HFFc6 (cell line): ENCODE results near the gene ABCC12. TPM values are rescaled to one million over a fixed set of nuclear protein-coding genes. Genes with fewer than 3 reads are reported as not detected.

ENCODE experiments used
- DNase-seq: peaks from one replicate; pipeline ENCODE4 v3.0.0-alpha.2; 2018
- H3K27ac Mint-ChIP-seq: 2 replicates; pipeline ENCODE4 v1.8.0; 2020; ENCODE audit warnings: mild to moderate bottlenecking, mixed read lengths
- H3K27me3 Mint-ChIP-seq: 2 replicates; pipeline ENCODE4 v1.8.0; 2021; ENCODE audit warnings: mild to moderate bottlenecking, moderate library complexity, mixed read lengths; ENCODE audit not compliant: insufficient read depth
- H3K36me3 Mint-ChIP-seq: 2 replicates; pipeline ENCODE4 v1.8.0; 2021; ENCODE audit warnings: low read depth, mixed read lengths
- H3K4me1 Mint-ChIP-seq: 2 replicates; pipeline ENCODE4 v1.8.0; 2020; ENCODE audit warnings: low read depth, mixed read lengths
- H3K4me3 Mint-ChIP-seq: 2 replicates; pipeline ENCODE4 v1.8.0; 2020; ENCODE audit warnings: mild to moderate bottlenecking, moderate library complexity, mixed read lengths
- H3K9me3 Mint-ChIP-seq: 2 replicates; pipeline ENCODE4 v1.8.0; 2020; ENCODE audit warnings: mild to moderate bottlenecking, mixed read lengths
- total RNA-seq, 6 experiments: library from RNA; stranded (reverse); fragmentation: NEBNext Ultra II Directional; extraction: Animal tissue kit (Norgen Biotek cat#: 25700); gene quantifications; 2 replicates in 1 of 6; 3 replicates in 5 of 6; pipeline ENCODE4 v1.2.3, GENCODE V29; 2021
- TF ChIP-seq, protein P1 (sequence below): fragments of 200-600 bp; sonication (generic); IDR thresholded peaks from 2 replicates; pipeline ENCODE4 v1.5.0; 2021; ENCODE audit warnings: antibody characterized with exemption, mild to moderate bottlenecking

Gene ABCC12
- total RNA-seq, 6 experiments from 2014 or later, result not detected

DNA sequence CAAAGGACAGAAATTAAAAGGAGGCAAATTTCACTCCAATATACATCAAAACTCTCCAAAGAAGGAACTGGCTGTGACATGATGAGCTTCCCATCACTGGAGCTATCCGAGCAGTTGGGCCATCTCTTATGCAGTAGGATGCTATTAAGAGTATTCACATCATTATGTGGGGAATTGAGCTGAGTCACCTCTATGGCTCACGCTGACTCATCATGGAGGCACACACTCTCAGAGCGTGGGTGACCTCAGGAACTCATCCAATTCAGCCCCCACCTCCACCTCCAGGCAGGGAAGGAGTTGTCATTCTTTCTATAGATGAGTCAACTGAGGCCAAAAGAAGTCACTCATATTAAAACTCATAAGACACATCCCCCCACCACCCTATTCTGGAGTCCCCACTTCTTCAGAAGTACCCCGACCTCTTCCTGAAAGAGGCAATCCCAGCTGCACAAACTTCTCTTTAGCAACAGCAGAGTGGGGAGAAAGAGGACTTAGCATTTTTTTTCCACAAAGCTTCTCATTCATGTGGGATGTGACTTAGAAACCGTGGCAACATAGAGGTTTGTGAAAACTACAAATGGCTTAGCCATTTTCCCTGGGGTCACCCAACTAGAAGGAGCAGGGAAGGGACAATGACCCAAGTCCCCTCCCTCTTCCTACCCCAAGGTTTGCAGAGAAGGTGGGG lies 32.5 kb downstream of the ABCC12 start:
- Mint-ChIP-seq H3K4me1 (peaks cover 75% of the 10 kb centered on the region), H3K27me3 (no peaks in the 10 kb centered on the region; the same call in 1 of the 2 replicates), H3K9me3 (no peaks in the 10 kb centered on the region; the same call in 1 of the 2 replicates), H3K27ac (peak overlapping the region; percentile 98), H3K36me3 (peaks cover 5% of the 10 kb centered on the region; the same call in 1 of the 2 replicates), H3K4me3 (peak overlapping the region; percentile 65)
- peak; percentile 98 for DNase-seq
- TF ChIP-seq, protein P1, sequence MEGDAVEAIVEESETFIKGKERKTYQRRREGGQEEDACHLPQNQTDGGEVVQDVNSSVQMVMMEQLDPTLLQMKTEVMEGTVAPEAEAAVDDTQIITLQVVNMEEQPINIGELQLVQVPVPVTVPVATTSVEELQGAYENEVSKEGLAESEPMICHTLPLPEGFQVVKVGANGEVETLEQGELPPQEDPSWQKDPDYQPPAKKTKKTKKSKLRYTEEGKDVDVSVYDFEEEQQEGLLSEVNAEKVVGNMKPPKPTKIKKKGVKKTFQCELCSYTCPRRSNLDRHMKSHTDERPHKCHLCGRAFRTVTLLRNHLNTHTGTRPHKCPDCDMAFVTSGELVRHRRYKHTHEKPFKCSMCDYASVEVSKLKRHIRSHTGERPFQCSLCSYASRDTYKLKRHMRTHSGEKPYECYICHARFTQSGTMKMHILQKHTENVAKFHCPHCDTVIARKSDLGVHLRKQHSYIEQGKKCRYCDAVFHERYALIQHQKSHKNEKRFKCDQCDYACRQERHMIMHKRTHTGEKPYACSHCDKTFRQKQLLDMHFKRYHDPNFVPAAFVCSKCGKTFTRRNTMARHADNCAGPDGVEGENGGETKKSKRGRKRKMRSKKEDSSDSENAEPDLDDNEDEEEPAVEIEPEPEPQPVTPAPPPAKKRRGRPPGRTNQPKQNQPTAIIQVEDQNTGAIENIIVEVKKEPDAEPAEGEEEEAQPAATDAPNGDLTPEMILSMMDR, result no peak

DNA sequence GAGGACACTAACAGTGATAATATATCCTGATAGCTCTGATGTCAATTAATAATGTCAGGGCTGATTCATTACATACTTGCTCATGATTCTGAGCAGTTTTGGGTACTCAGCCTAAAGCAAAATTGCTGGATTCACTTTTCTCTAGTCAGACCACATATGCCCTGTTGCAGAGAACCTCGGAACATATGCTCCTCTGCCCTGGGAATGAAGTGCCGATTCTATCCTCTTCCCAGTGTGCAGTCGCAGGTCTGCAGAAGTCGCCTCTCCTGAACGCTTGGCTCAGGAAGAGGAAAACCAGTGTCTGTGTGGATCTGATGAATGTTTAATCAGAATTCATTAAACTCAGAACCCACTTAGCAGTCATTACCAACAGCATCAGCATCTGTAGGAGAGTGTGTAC lies 34.5 kb downstream of the ABCC12 start:
- no peaks in the 10 kb centered on the region for H3K27me3 Mint-ChIP-seq
- H3K9me3 Mint-ChIP-seq, result no peaks in the 10 kb centered on the region; the same call in 1 of the 2 replicates
- H3K4me1 Mint-ChIP-seq, result peaks cover 56% of the 10 kb centered on the region

DNA sequence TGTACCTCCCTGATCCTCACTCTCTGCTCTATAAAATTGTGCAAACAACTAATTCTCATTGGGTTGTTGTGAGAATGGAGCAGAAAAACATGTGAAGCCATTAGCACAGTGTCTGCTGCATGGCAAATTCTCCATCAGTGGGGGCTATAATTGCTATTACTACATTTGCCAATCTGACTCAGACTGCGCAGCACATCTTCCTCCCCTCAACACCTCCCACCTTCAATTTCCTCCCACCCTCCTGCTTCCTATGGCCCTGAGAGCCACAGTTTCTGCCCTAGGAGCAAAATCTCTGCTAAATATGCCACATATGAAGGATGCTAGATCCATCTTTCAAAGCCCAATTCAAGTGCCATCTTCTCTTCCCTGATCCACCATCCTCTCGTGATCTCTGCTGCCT lies 37.0 kb downstream of the ABCC12 start:
- peaks cover 31% of the 10 kb centered on the region for H3K4me1 Mint-ChIP-seq
- no peaks in the 10 kb centered on the region for H3K36me3 Mint-ChIP-seq
- H3K27me3 Mint-ChIP-seq, result peaks cover 3% of the 10 kb centered on the region; the same call in 1 of the 2 replicates
- DNase-seq, result no peak
- no peaks in the 10 kb centered on the region for H3K9me3 Mint-ChIP-seq
- no peak overlapping the region for H3K4me3 Mint-ChIP-seq
- TF ChIP-seq, protein P1, result no peak
- H3K27ac Mint-ChIP-seq, result no peak overlapping the region

More for the DNA sequence above, 34.5 kb downstream of the ABCC12 start:
- Mint-ChIP-seq H3K27ac (peak overlapping the region; percentile 44), H3K36me3 (peaks cover 5% of the 10 kb centered on the region; the same call in 1 of the 2 replicates), H3K4me3 (no peak overlapping the region)
- TF ChIP-seq, protein P1, result no peak
- DNase-seq, result no peak

DNA sequence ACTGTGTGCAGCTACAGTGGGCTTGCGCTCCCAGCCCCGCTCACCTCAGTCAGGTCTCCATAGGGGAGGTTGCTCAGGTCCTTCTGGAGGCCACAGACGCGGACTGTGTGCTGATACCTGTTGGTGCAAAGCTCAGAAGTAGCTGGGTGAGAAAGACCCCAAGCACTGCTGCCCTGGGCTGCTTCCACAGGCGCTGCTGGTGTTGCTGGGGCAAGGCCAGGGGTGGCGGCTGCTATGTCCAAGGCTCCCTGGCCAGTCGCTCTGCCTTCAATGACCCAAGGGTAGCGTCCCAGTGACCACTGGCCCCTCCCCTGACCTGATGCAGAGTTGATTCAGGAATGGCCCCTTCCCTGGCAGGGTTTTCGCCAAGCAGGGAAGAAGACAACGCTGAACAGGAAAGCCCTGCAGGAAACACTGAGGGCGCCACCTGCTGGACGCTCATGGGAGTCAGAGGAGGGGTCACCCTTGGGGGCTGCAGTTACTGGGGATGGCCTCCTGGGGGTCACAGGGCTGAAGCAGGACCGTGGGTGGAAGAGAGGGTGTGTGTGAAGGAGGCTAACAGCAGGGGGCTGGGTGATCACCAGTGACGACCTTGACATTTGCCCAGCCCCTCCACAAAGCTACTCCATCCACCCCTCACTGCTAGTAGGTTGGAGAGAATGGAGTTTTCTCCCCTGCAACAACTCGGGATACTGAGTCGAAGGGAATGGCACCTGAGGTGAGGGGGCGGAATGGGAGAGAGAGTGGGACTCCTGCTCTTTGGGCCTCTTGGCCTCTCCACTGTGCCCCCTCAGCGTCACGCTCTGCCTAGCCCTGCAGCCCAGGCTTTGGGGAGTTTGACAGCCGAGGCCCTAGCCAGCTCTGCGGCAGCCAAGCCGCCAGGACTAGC lies 38.3 kb downstream of the ABCC12 start:
- no peak overlapping the region for H3K27ac Mint-ChIP-seq
- no peak overlapping the region for H3K4me3 Mint-ChIP-seq
- peaks cover 3% of the 10 kb centered on the region for H3K27me3 Mint-ChIP-seq
- peaks cover 18% of the 10 kb centered on the region for H3K4me1 Mint-ChIP-seq
- TF ChIP-seq, protein P1, result peak; percentile 84
- H3K9me3 Mint-ChIP-seq, result no peaks in the 10 kb centered on the region
- H3K36me3 Mint-ChIP-seq, result no peaks in the 10 kb centered on the region
- DNase-seq, result no peak

DNA sequence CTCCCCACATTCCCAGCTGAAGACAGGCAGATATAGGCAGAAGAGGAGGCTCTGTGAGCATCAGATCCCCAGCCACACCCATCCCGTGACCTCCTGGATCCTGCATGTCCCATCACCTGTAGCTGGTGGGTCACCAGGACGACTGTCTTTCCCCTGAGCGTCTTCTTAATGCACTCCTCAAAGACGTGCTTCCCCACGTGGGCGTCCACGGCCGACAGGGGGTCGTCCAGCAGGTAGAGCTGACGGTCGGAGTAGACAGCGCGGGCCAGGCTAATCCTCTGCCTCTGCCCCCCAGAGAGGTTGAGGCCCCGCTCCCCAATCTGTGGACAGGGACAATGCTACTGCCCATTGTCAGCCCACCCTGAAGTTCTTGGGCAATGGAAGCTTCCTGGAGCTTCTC lies 40.5 kb downstream of the ABCC12 start:
- H3K27ac Mint-ChIP-seq, result no peak overlapping the region
- TF ChIP-seq, protein P1, result no peak
- no peak overlapping the region for H3K4me3 Mint-ChIP-seq
- peaks cover 7% of the 10 kb centered on the region for H3K27me3 Mint-ChIP-seq
- no peak for DNase-seq
- no peaks in the 10 kb centered on the region for H3K4me1 Mint-ChIP-seq
- H3K36me3 Mint-ChIP-seq, result no peaks in the 10 kb centered on the region
- no peaks in the 10 kb centered on the region for H3K9me3 Mint-ChIP-seq
